HG03039 (cell line): ENCODE data around the gene SLC22A1.
"Not testable (repeated sequence)": the region's sequence is repeated elsewhere in the genome, so short reads cannot be mapped to it uniquely, and the experiment has no call there.

Experiments used
- ATAC-seq: cut with Tn5 transposase; IDR thresholded peaks from one replicate; pipeline ENCODE4 v1.9.1; 2021; ENCODE audit warnings: mild to moderate bottlenecking, moderate library complexity; ENCODE audit not compliant: unreplicated experiment

SLC22A1 gene

DNA sequence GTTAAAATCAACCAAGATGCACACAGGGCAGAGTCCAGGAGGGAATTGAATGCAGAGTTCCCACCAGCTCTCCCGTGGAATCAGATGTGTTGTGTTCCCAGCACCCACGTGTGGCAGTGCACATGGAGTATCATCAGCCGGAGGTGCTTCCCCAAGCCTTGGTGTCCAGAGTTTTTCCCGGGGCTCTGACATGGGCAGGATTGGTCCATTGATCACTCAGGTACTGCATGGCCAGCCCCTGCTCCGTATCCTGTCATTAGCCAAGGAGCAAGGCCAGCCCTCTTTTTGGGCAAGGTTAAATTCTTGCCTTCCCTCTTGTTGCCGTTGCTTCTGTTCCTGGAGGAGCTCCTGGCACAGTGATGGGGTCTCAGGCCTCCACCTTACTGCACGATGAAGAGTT lies 28.6 kb upstream of the SLC22A1 start:
- no peak for ATAC-seq

DNA sequence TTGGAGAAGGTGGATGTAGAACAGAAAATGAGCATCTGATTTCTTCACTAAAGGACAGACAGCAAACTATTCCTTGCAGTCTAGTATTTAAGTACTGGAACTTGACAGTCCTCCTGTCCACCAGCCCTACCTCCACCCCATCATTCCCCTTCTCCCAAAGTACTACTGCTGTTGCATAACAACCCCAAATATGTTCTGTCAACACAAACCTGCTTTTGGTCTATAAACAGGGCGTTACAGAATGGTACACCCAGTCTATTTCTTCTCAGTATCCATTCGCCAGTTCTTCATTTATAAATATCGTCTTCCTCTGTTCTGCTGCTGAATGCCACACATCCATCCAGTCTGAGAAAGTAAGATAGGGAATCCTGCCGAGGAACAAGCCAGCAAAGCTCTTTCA lies 27.7 kb upstream of the SLC22A1 start:
- no peak for ATAC-seq

DNA sequence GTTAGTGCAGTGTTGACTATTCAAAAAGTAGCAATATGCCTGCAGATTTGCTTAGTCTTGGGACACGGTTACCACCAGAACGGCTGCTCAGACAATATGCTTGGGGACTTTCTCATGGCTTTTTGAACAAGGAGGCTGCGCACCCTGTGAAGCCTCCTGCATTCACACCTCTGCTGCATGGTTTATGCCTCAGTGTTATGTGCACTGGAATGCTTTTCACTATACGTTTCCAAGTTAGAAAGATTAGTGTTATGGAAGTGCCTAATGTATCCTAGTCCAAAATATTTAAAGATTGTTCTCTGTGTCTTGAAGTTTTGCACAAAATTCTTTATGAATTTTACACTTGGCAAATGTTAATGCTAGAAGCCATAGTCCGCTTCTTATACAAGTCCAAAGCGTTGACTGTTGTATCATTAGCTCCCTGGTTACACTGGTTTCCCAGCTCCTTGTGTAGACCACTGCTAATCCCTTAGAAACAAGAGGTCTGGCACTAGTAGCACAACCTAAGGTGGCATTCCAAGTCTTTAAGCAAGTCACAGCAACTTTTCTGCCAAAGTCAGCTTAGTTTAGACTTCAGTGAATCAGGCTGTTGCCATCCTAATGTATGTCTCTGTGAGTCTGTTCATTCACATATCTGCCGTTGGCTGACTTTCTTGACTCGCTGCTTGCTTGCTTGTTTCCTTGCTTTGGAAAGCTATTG lies 26.3 kb upstream of the SLC22A1 start:
- ATAC-seq, result no peak

DNA sequence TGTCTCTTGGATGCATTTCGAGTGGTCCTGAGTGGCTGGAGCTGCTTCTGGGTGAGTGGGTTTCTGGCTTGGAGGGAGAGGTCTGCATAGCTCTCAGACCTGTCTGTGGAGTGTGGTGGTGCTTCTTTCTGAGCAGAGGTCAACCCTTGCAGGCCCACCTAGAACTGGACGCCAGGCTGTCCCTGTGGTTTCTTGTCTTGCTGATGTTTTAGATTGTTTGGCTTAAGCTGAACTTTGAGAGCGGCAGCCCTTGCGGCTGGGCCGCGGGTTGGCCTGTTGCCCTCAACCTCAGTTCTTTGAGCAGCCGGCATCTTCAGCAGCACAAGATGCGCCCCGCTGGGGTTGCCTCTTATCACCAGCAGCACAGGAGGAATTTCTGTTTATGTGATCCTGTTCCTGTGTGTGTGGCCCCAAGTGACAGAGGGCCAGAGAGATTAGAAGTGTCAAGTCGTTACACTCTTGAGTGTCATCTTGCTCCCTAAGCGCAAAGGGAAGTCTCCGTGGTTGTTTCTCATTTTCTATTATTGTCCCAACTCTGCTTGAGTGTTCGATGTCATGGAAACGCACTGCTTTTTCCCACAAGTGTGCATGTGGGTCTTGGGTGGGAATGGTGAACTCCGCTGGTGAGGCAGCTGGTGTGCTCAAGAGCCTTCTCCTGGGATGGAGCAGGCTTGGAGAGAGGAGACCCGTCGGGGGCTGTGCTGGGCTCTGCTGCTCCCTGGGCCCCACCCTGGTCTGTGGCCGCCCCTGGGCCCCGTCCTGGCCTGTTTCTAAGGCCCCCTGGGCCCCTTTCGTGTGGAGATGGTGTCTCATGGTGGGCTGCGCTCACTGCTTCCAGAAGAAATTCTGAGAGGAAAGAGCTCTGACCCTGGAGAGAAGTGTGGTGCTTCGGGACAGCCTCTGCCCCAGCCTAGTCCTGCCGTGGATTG lies 20.1 kb upstream of the SLC22A1 start:
- no peak for ATAC-seq

DNA sequence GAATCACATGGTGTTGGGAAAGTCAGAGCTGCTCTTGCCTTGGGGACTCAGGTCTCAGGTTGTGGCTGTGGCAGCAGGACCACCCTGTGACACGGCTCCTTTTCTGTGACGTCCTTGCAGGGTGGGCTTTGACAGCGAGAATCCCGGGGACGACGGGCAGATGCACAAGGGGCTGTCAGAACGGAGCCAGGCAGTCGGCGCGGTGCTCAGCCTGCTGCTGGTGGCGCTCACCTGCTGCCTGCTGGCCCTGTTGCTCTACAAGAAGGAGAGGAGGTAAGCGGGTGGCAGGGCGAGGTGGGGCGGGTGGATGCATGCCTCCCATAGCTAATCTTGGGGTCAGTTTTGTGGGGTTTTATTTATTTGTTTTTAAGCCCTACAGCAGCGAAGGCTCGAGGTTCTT lies 19.2 kb upstream of the SLC22A1 start:
- no peak for ATAC-seq

DNA sequence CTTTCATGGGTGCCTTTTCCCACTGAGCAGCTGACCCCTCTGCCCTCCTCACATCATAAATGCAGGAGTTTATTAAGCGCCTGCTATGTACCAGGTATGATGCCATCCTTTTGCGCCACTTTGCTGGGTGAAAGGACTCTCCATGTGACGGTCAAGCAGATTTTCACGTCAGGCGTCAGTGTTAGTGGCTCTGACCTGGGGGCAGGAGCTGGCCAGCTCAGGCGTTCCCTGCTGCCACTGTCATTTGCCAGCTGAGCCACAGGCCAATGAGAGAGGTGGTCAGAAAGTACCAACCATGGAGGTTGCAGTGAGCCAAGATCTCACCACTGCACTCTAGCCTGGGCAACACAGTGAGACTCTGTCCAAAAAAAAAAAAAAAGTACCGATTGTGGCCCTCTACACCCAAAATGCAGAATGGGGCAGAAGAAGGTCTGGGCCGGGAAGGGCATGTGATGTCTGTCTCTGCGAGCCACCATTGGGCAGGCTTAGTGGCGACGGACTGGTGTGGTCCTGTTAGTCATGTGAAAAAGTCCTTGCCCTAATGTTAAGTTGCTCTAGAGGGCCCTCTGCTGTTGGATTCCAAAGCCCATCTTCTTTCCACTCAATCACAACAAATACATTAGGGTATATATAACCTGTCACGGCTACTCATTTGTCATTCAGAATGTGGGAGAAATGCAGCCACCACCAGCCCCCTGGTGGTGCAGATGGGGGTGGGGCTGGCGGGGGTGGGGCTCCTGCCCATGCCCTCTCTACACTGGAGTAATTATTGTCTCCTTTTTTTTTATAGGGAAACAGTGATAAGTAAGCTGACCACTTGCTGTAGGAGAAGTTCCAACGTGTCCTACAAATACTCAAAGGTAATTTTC lies 18.4 kb upstream of the SLC22A1 start:
- ATAC-seq, result no peak

DNA sequence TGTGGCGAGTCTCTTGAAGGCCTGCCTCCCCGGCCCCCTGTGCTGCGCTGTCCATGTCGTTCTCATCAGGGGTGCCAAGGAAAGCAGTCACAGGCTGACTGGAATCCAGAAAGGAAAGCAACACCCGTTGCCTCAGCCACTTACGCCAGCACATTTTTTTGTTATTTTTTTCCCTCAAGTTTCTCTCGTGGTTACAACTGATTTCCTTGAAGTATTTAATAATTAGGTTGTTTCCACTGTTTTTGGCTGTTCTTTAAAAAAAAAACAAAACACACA lies 17.9 kb upstream of the SLC22A1 start:
- no peak for ATAC-seq

DNA sequence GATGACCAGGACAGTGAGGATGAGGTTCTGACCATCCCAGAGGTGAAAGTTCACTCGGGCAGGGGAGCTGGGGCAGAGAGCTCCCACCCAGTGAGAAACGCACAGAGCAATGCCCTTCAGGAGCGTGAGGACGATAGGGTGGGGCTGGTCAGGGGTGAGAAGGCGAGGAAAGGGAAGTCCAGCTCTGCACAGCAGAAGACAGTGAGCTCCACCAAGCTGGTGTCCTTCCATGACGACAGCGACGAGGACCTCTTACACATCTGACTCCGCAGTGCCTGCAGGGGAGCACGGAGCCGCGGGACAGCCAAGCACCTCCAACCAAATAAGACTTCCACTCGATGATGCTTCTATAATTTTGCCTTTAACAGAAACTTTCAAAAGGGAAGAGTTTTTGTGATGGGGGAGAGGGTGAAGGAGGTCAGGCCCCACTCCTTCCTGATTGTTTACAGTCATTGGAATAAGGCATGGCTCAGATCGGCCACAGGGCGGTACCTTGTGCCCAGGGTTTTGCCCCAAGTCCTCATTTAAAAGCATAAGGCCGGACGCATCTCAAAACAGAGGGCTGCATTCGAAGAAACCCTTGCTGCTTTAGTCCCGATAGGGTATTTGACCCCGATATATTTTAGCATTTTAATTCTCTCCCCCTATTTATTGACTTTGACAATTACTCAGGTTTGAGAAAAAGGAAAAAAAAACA lies 16.6 kb upstream of the SLC22A1 start:
- no peak for ATAC-seq

DNA sequence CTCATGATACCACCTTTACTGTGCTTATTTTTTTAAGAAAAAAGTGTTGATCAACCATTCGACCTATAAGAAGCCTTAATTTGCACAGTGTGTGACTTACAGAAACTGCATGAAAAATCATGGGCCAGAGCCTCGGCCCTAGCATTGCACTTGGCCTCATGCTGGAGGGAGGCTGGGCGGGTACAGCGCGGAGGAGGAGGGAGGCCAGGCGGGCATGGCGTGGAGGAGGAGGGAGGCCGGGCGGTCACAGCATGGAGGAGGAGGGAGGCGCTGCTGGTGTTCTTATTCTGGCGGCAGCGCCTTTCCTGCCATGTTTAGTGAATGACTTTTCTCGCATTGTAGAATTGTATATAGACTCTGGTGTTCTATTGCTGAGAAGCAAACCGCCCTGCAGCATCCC lies 15.6 kb upstream of the SLC22A1 start:
- no peak for ATAC-seq

DNA sequence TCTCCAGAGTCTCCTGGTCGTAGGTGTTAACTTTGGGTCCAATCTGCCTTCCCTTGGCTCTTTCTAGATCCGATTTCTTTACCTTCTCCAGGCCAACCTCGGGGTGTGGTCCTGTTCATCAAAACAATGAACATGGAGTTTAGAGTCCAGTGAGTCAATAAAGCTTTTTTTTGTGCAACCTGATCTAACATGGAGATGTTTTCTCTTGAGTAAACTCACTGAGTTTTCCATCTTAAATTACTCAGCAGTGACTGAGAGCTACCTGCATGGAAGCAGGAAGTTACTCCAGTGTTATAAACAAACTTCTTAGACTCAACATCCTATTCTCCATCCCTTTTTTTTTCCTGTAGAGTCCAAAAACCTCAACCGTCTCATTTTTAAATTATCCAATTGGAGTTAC lies 14.9 kb upstream of the SLC22A1 start:
- ATAC-seq, result no peak

DNA sequence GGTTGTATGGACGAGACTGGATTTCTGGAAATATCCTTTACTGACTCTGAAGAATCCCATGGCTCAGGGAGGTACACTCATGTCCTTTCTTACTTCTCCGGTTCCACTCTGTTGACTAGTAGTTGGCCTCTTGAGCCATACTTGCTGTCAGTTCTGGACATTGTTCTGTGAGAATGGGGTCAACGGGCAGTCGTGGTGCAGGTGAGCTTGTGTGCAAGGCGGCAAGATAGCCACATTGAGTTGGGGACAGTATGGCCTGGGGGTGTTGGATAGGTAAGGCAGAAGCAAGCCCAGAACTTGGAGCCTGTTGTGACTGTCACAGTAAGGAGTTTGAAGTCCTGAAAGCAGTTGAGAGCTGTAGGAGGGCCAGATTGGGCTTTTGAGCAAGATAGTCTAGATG lies 13.5 kb upstream of the SLC22A1 start:
- no peak for ATAC-seq

DNA sequence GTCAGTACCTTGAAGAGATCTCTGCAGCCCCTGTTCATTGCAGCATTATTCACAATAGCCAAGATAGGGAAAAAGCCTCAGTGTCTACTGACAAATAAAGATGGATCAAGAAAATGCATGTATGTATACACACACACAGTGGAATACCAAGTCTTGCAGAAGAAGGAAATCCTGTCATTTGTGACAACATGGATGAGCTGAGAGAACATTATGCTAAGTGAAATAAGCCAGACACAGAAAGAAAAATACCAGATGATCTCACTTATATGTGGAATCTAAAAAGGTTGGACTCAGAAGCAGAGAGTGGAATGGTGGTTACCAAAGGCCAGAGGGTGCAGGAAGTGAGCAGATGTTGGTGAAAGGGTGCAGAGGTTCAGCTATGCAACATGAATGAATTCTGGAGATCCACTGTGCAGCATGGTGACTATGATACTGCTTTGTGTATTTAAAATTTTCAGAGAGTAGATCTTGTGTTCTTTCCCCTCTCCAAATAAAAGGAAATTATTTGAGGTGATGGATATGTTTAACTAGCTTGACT lies 11.0 kb upstream of the SLC22A1 start:
- ATAC-seq, result no peak

DNA sequence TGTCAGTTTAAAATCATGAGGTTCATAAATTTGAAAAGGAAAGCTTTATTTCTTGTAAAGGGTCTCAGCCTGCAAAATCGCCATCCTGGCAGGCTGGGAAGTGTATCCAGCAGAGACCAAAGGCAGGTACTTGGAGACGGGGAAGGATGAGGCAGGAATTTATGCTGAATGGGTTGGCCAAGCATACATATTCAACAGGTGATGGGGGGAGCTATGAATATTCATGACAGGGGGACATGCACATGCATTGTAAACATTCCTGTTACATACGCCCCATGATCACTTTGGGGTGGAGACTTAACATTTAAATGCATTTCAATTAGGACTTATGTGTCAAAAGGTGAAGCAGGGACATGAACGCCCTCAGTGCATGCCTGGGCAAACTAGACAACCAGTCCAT lies 9.8 kb upstream of the SLC22A1 start:
- ATAC-seq, result no peak

DNA sequence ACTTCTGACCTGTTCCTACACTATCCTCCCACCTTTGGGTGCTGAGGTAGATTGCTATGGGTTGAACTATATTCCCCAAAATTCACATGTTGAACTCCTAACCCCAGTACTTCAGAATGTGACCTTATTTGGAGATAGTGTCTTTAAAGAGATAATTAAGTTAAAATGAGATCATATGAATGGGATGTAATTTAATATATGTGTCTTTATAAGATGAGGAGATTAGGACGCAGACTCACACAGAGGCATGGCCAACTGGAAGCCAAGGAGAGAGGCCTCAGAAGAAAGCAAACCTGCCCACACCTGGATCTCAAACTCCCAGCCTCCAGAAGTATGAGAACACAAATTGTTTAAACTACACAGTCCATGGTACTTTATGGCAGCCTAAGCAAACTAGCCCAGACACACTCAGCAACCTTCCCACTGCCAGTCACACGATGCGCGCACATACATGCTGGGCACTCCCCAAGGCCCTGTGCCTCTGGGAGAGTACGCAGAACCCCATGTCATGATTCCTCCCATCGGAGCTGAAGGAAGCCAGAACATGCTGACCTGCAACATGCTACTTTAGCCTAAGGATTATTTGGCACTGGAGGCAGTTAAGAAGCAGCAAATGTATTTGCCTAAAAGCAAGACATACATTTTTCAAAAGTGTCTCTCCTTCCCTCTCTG lies 8.9 kb upstream of the SLC22A1 start:
- no peak for ATAC-seq

DNA sequence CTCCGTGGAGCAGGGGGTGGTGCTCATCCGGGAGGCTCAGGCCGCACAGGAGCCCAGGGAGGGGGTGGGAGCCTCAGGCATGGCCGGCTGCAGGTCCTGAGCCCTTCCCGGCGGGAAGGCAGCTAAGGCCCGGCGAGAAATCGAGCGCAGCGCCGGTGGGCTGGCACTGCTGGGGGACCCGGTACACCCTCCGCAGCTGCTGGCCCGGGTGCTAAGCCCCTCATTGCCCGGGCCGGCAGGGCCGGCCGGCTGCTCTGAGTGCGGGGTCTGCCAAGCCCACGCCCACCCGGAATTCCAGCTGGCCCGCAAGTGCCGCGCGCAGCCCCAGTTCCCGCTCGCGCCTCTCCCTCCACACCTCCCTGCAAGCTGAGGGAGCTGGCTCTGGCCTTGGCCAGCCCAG lies 7.1 kb upstream of the SLC22A1 start:
- ATAC-seq, result not testable (repeated sequence)

DNA sequence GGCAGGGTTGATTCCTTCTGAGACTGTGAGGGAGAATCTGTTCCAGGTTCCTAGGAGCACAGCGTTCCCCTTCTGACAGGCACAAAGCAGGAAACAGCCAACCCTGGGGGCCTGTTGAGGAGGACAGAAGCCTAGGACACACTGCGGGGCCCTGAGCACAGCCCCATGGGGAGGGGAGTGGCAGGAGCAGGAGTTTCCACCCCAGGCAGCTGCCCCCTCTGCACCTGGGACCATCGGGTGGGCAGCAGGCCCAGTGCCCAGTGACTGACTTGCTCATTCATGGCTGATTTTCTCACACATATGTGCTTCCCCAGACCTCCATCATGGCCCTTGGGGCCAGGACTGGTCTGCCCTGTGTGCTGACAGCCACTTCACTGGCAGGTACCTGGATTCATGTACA lies 6.2 kb upstream of the SLC22A1 start:
- ATAC-seq, result no peak

DNA sequence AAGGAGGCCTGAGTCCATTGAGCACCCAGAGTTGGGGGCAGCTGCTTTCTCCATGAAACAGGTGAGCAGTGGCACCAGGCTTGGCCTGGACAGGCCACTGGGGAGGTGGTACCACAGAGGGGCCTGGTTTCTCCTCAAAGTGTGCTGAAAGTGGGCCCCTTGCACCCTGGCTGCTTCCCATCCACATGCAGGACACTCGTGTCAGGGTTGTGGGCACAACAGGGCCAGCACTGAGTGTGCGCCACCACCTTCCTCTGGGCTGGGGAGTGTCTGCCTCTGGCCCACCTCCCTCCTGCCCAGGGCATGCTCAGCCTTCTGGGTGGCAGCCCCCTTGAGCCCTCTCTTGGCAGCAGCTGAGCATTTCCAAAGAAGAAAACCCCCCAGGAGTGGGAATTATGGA lies 5.2 kb upstream of the SLC22A1 start:
- ATAC-seq, result no peak

DNA sequence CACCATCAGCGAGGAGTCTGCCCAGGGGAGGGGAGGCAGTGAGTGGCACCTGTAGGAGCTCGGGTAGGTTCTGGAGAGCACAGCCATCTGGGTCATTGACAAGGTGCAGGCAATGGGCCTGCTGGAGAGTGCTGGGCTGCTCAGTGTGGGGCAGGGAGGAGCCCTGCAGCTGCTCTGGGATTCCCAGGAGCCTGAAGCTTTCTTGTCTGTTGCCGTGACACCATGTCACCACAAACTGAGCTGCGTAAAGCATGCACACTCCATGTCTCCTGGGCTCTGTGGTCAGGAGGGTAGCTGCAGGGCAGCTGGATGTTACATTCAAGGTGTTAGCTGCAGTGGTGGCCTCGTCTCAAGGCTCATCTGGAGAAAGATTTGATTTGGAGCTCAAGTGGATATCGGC lies 4.5 kb upstream of the SLC22A1 start:
- no peak for ATAC-seq

DNA sequence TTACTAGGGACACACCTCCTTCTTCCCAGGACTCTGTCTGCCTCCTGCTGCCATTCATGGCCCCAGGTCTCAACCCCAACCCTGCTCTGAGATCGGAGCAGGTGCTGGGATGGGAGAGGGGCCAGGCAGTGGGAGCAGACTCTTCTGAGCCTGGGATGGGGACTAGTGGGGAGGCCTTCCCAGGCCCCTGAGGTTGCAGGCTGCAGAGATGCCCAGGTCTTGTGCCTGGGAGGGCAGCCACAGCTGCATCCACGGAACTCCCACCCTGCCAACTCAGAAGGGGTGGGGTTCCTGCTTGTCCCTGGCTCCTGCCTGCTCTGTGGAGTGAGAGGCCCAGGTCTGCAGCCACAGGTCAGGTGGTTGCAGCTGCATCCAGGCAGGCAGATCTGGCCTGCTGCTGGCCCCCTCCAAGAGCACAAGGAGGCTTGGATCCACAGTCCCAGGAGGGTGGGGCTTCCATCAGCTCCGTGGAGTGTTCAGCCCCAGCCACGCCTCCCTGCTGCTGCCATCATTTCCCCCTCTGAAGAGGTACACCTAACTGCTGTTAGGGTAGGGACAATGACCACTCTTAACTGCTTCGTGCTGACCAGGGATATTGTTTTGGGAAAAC lies 2.9 kb upstream of the SLC22A1 start:
- ATAC-seq, result no peak

DNA sequence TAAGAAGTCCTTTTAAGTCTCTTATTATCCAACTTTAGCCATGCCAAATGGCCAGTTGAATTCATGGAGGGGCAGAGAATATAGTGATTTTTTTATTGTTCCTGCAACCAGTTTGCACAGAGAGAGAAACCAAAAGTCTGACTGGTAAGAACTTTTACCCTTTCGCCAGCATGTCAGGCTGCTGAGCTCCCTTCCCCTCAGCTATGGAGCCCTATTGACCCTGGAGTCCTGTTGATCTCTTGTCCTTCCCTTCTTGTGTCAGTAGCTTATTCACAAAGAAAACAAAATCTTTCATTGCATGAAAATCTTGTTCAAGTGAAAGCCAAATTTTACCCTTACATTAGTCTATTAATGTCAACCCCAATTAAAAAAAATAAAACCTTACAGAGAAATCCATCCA lies 1.5 kb upstream of the SLC22A1 start:
- ATAC-seq, result no peak
